ENCODE results near the gene MAPK12. TPM values are rescaled to one million over a fixed set of nuclear protein-coding genes. Genes with fewer than 3 reads are reported as not detected.

Gene MAPK12
- total and polyA plus RNA-seq, 10 of the 15 experiments (the other 5 are each of a cell fraction or from before 2014, with no cell fraction given): 1.1 to 38.9 (median 16.3) TPM

GRCh38 chr22:50255099-50255498 is 6.4 kb downstream of the MAPK12 start (continued):
- TF ChIP-seq SMAD1 (IDR thresholded peaks at IDR 0.05; ENCODE audit: low read depth, partially characterized antibody) (no peak), CHD1 (IDR thresholded peaks at IDR 0.05; ENCODE audit: low read depth, low read length) (no peak), EZH2 (IDR thresholded peaks at IDR 0.05; ENCODE audit: borderline replicate concordance, control insufficient read depth, low read depth, low read length) (no peak)

DNA sequence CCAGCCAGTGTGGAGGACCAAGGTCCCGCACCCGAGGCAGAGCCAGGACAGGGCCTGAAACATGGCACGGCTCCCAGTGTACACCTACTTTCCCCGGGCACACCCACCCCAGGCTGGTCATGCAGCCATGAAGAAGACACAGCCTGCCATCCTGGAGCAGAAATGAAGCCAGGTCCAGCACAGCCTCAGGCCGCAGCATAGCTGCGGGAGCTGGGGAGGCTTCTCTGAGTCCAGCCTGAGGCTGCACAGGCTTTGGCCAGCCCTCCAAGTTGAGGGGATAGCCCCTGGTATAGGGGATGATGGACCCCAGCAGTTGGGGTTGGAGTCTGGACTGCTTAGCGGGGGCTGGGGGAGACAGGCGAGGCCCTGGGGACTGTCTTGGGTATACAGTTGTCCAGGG is 7.5 kb downstream of the MAPK12 start:
- Histone ChIP-seq H3K4me1 (ENCODE audit: control insufficient read depth, insufficient read depth, low read length) (peaks cover 16% of the 10 kb centered on the region), H4K20me1 (ENCODE audit: control insufficient read depth, insufficient read depth) (no peaks in the 10 kb centered on the region), H3K36me3 (ENCODE audit: control insufficient read depth in 2 of 2, insufficient read depth in 2 of 2, low read length in 1 of 2) (no peaks in the 10 kb centered on the region; a peak in 2 of 4 replicates), H3K4me3 (no peak overlapping the region), H3K9ac (ENCODE audit: control insufficient read depth, insufficient read depth, low read length) (no peak overlapping the region), H3K9me3 (replicated peaks; ENCODE audit: control insufficient read depth, insufficient read depth, low read length) (no peaks in the 10 kb centered on the region), H3K27ac (ENCODE audit: control insufficient read depth, insufficient read depth) (no peak overlapping the region), H3K4me2 (ENCODE audit: control insufficient read depth, insufficient read depth) (no peak overlapping the region), H3K27me3 (replicated peaks in 1 of 2; ENCODE audit: control insufficient read depth in 2 of 2, insufficient read depth in 2 of 2, low read length in 1 of 2) (no peaks in the 10 kb centered on the region), H2AFZ (ENCODE audit: control insufficient read depth, low read depth, low read length) (no peak overlapping the region), H3K79me2 (ENCODE audit: control insufficient read depth, insufficient read depth, low read length) (peaks cover 9% of the 10 kb centered on the region)
- RAD21 ChIA-PET (ENCODE audit: unreplicated experiment): no interaction called here
- CTCF ChIA-PET: interaction anchor here (0.7 kb wide), 1 partner anchor 88 kb away, joined by 3 read pairs; no protein-coding TSS in a partner anchor
- intact Hi-C loops (cut with micrococcal nuclease; ENCODE audit: unreplicated experiment) (loop anchor here (5.0 kb wide), 2 partner anchors 243 to 438 kb away; no protein-coding TSS in a partner anchor), in situ Hi-C loops (cut with MboI) (loop anchor here (10.0 kb wide), 2 partner anchors 241 to 361 kb away; no protein-coding TSS in a partner anchor)
- ATAC-seq (no peak), DNase-seq (ENCODE audit: low read depth, low spot score) (no peak), FAIRE-seq (no peak)
- SMC1A ChIA-PET (ENCODE audit: uncharacterized antibody, unreplicated experiment): no interaction called here
- no TSS peak for BruUV-seq (replicated peaks)
- 73% methylated on average over 8 of the region's 8 CpGs for WGBS (ENCODE audit: insufficient coverage, insufficient replicate concordance, low lambda C conversion rate, missing lambda C conversion rate)
- TF ChIP-seq MTA3 (IDR thresholded peaks at IDR 0.05; ENCODE audit: borderline replicate concordance, low read length): no peak
- POLR2A ChIA-PET: no interaction called here
